Transverse colon (tissue), 3 donors: Measurements from ENCODE around the gene CRMP1.

Experiments used
- EP300 ChIP-seq: sonication (generic); formaldehyde crosslinking; IDR thresholded peaks from one replicate; pipeline ENCODE4 v1.6.1; 2017; ENCODE audit warnings: antibody characterized with exemption, low read depth
- POLR2A ChIP-seq: fragments of 450-650 bp; IDR thresholded peaks from one replicate; pipeline ENCODE4 v1.6.1; 2016; ENCODE audit warnings: antibody characterized with exemption, mild to moderate bottlenecking, moderate library complexity
- TF ChIP-seq, protein P1 (sequence below), 5 experiments: fragments of 200-600 bp in 3 of 5; fragments of 450-650 bp in 2 of 5; sonication (generic) in 3 of 5; IDR thresholded peaks; 1 replicate in 2 of 5; 2 replicates in 3 of 5; pipeline ENCODE4 v1.5.1; 2016 to 2017; ENCODE audit warnings: antibody characterized with exemption in 5 of 5, inconsistent platforms in 3 of 5, mild to moderate bottlenecking in 2 of 5, moderate library complexity in 1 of 5

DNA sequence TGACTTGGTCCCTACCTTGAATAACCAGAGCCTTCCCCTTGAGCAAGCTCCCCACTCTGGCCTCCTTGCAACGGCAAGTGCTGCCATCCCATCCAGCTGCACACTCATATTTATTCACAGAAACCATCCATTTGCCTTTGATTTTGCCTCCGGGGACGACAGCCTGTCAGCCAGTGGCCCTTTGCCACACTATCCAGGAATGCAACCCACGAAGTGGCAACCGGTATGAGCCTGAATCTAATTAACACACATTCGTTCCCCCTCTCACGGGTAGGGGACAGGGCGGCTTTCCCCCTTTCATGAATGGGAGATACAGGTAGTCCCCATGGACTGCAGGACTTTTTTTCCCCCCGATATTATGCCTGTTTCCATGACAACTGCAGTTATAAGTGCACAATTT is 15.5 kb downstream of the CRMP1 start:
- TF ChIP-seq, protein P1, sequence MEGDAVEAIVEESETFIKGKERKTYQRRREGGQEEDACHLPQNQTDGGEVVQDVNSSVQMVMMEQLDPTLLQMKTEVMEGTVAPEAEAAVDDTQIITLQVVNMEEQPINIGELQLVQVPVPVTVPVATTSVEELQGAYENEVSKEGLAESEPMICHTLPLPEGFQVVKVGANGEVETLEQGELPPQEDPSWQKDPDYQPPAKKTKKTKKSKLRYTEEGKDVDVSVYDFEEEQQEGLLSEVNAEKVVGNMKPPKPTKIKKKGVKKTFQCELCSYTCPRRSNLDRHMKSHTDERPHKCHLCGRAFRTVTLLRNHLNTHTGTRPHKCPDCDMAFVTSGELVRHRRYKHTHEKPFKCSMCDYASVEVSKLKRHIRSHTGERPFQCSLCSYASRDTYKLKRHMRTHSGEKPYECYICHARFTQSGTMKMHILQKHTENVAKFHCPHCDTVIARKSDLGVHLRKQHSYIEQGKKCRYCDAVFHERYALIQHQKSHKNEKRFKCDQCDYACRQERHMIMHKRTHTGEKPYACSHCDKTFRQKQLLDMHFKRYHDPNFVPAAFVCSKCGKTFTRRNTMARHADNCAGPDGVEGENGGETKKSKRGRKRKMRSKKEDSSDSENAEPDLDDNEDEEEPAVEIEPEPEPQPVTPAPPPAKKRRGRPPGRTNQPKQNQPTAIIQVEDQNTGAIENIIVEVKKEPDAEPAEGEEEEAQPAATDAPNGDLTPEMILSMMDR (IDR thresholded peaks at IDR 0.05) = no peak
- TF ChIP-seq EP300 = no peak
- TF ChIP-seq POLR2A = no peak
